SU-DHL-6 (cell line): Measurements from ENCODE around the gene SMAD3.

Experiments
- H2AFZ ChIP-seq: fragments of 200-600 bp; sonication (generic); 2 replicates; pipeline ENCODE4 v1.6.1; 2014; ENCODE audit warnings: low read depth, mild to moderate bottlenecking, moderate library complexity, mixed read lengths, antibody characterized with exemption, low read length; ENCODE audit not compliant: severe bottlenecking
- H3F3A ChIP-seq: fragments of 200-600 bp; shearing (Covaris generic); 2 replicates; pipeline ENCODE4 v1.6.0; 2016; ENCODE audit warnings: antibody characterized with exemption, mild to moderate bottlenecking; ENCODE audit not compliant: insufficient read depth
- H3K27ac ChIP-seq: fragments of 200-600 bp; sonication (generic); 2 replicates; pipeline ENCODE4 v1.5.1; 2016; ENCODE audit warnings: low read depth, mild to moderate bottlenecking, low read length, moderate library complexity, mixed read lengths
- H3K27me3 ChIP-seq: fragments of 200-600 bp; sonication (generic), shearing (Covaris generic); 2 replicates; pipeline ENCODE4 v1.6.0; 2014; ENCODE audit warnings: mild to moderate bottlenecking, low read length
- H3K36me3 ChIP-seq: fragments of 200-600 bp; sonication (generic); 2 replicates; pipeline ENCODE4 v1.6.1; 2014; ENCODE audit warnings: mild to moderate bottlenecking, low read length, mixed read lengths
- H3K4me2 ChIP-seq: fragments of 300-600, 200-600 bp; shearing (Covaris generic), sonication (generic); 2 replicates; pipeline ENCODE4 v1.6.0; 2014; ENCODE audit warnings: low read length, low read depth, mild to moderate bottlenecking; ENCODE audit not compliant: poor library complexity, severe bottlenecking
- H3K4me3 ChIP-seq: fragments of 200-600 bp; sonication (generic); 2 replicates; pipeline ENCODE4 v1.5.1; 2014; ENCODE audit warnings: antibody characterized with exemption, low read length, mild to moderate bottlenecking, mixed read lengths; ENCODE audit not compliant: insufficient read depth, poor library complexity, severe bottlenecking
- H3K79me2 ChIP-seq: fragments of 200-600 bp; sonication (generic); 2 replicates; pipeline ENCODE4 v1.6.1; 2014; ENCODE audit warnings: mild to moderate bottlenecking, low read length, moderate library complexity; ENCODE audit not compliant: insufficient read depth
- H3K9ac ChIP-seq: fragments of 200-600 bp; sonication (generic); 2 replicates; pipeline ENCODE4 v1.7.0; 2014; ENCODE audit warnings: mild to moderate bottlenecking, low read length
- H3K9me2 ChIP-seq: fragments of 200-600 bp; sonication (generic); replicated peaks from 2 replicates; pipeline ENCODE4 v1.6.1; 2014; ENCODE audit warnings: low read length; ENCODE audit not compliant: insufficient read depth
- H3K9me3 ChIP-seq: fragments of 200-600 bp; sonication (generic); 2 replicates; pipeline ENCODE4 v1.6.1; 2014; ENCODE audit warnings: low read length, mixed read lengths; ENCODE audit not compliant: insufficient read depth
- H4K20me1 ChIP-seq: fragments of 200-600 bp; sonication (generic); 2 replicates; pipeline ENCODE4 v1.6.1; 2014; ENCODE audit warnings: low read depth, mild to moderate bottlenecking, antibody characterized with exemption, low read length, moderate library complexity, mixed read lengths
- EZH2phosphoT487 ChIP-seq: fragments of 200-600 bp; sonication (generic), shearing (Covaris generic); conservative IDR thresholded peaks from 2 replicates; pipeline ENCODE4 v1.6.1; 2018; ENCODE audit warnings: mild to moderate bottlenecking, antibody characterized with exemption, low read length, moderate library complexity, mixed read lengths
- TF ChIP-seq, protein P1 (sequence below): fragments of 200-600 bp; sonication (generic); IDR thresholded peaks from one replicate; pipeline ENCODE4 v1.5.1; 2017; ENCODE audit warnings: antibody characterized with exemption, mild to moderate bottlenecking, low read length, moderate library complexity; ENCODE audit not compliant: insufficient read depth, poor library complexity, severe bottlenecking

SMAD3 gene

DNA sequence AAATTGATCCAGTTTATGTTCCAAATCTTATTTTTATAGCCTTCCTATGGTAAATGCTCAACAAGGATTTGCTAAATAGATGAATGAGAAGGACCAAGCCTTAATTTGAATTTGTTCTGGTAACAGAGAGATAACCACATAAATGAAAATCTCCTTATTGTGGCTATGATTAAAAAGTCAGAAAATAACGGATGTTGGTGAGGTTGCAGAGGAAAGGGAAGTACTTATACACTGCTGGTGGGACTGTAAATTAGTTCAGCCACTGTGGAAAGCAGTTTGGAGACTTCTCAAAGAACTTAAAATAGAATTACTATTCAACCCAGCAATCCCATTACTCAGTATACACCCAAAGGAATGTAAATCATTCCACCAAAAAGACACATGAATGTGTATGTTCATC lies 162.9 kb downstream of the SMAD3 start:
- Histone ChIP-seq H3K4me2 (no peak overlapping the region), H3K27ac (no peak overlapping the region), H3K36me3 (peaks cover 14% of the 10 kb centered on the region; the same call in 1 of the 2 replicates), H4K20me1 (no peaks in the 10 kb centered on the region), H3F3A (no peaks in the 10 kb centered on the region), H3K79me2 (no peaks in the 10 kb centered on the region), H3K9me2 (no peaks in the 10 kb centered on the region), H3K27me3 (no peaks in the 10 kb centered on the region), H3K9me3 (no peaks in the 10 kb centered on the region), H3K9ac (no peak overlapping the region), H3K4me3 (no peak overlapping the region), H2AFZ (no peak overlapping the region)
- TF ChIP-seq EZH2phosphoT487 = no peak
- TF ChIP-seq, protein P1, sequence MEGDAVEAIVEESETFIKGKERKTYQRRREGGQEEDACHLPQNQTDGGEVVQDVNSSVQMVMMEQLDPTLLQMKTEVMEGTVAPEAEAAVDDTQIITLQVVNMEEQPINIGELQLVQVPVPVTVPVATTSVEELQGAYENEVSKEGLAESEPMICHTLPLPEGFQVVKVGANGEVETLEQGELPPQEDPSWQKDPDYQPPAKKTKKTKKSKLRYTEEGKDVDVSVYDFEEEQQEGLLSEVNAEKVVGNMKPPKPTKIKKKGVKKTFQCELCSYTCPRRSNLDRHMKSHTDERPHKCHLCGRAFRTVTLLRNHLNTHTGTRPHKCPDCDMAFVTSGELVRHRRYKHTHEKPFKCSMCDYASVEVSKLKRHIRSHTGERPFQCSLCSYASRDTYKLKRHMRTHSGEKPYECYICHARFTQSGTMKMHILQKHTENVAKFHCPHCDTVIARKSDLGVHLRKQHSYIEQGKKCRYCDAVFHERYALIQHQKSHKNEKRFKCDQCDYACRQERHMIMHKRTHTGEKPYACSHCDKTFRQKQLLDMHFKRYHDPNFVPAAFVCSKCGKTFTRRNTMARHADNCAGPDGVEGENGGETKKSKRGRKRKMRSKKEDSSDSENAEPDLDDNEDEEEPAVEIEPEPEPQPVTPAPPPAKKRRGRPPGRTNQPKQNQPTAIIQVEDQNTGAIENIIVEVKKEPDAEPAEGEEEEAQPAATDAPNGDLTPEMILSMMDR = no peak

GRCh38 chr15:67230504-67230903 lies 165.1 kb downstream of the SMAD3 start:
- no peak overlapping the region for H3K9ac ChIP-seq
- H3K79me2 ChIP-seq = no peaks in the 10 kb centered on the region
- no peak overlapping the region for H3K4me3 ChIP-seq
- no peak overlapping the region for H2AFZ ChIP-seq
- TF ChIP-seq EZH2phosphoT487 = no peak
- TF ChIP-seq, protein P1 = no peak
- H3K9me2 ChIP-seq = no peaks in the 10 kb centered on the region
- H3K9me3 ChIP-seq = no peaks in the 10 kb centered on the region
- no peak overlapping the region for H3K4me2 ChIP-seq
- no peaks in the 10 kb centered on the region for H3F3A ChIP-seq
- H3K27me3 ChIP-seq = no peaks in the 10 kb centered on the region
- H3K27ac ChIP-seq = no peak overlapping the region
- peaks cover 14% of the 10 kb centered on the region; the same call in 1 of the 2 replicates for H3K36me3 ChIP-seq
- no peaks in the 10 kb centered on the region for H4K20me1 ChIP-seq

GRCh38 chr15:67232591-67232990 lies 167.2 kb downstream of the SMAD3 start:
- Histone ChIP-seq H3K9me2 (no peaks in the 10 kb centered on the region), H3K4me2 (no peak overlapping the region), H3K27me3 (no peaks in the 10 kb centered on the region), H3K27ac (no peak overlapping the region), H3F3A (no peaks in the 10 kb centered on the region), H4K20me1 (no peaks in the 10 kb centered on the region), H3K36me3 (0 out of 2 replicates have a peak, but pooled peaks cover 4% of the 10 kb centered on the region), H3K4me3 (no peak overlapping the region), H3K79me2 (peaks cover 4% of the 10 kb centered on the region; the same call in 1 of the 2 replicates), H3K9me3 (no peaks in the 10 kb centered on the region), H3K9ac (no peak overlapping the region), H2AFZ (no peak overlapping the region)
- TF ChIP-seq, protein P1 = no peak
- TF ChIP-seq EZH2phosphoT487 = no peak
